Astrocyte (in vitro differentiated cells and primary cell): ENCODE data around the gene NAALADL1. TPM values are rescaled to one million over a fixed set of nuclear protein-coding genes. Genes with fewer than 3 reads are reported as not detected.

Experiments
- DNase-seq: peaks from one replicate; pipeline ENCODE4 v3.0.0-alpha.2; 2010; ENCODE audit warnings: low read depth
- FAIRE-seq: peaks from 2 replicates; lab custom pipeline; 2011; peaks lifted over from hg19 to GRCh38; lab: Jason Lieb, UNC
- H2AFZ ChIP-seq: 2 replicates; pipeline ENCODE4 v1.6.0; 2012; ENCODE audit warnings: low read depth, low read length, inconsistent platforms
- H3K27ac ChIP-seq: 2 replicates; pipeline ENCODE4 v1.5.1; 2011; ENCODE audit warnings: low read depth, low read length, inconsistent platforms
- H3K27me3 ChIP-seq: 2 replicates; pipeline ENCODE4 v1.6.0; 2011; ENCODE audit warnings: low read length, inconsistent platforms; ENCODE audit not compliant: insufficient read depth
- H3K36me3 ChIP-seq: 2 replicates; pipeline ENCODE4 v1.5.1; 2011; ENCODE audit warnings: low read length, inconsistent platforms; ENCODE audit not compliant: insufficient read depth
- H3K4me1 ChIP-seq: 2 replicates; pipeline ENCODE4 v1.5.1; 2011; ENCODE audit warnings: low read length, inconsistent platforms; ENCODE audit not compliant: insufficient read depth
- H3K4me2 ChIP-seq: 2 replicates; pipeline ENCODE4 v1.6.0; 2012; ENCODE audit warnings: low read length, inconsistent platforms
- H3K4me3 ChIP-seq: 2 replicates; pipeline ENCODE4 v1.5.1; 2011; ENCODE audit warnings: low read depth, mild to moderate bottlenecking, low read length, inconsistent platforms; ENCODE audit not compliant: insufficient read depth
- H3K79me2 ChIP-seq: 2 replicates; pipeline ENCODE4 v1.6.0; 2012; ENCODE audit warnings: mild to moderate bottlenecking, low read length, inconsistent platforms; ENCODE audit not compliant: insufficient read depth
- H3K9ac ChIP-seq: 2 replicates; pipeline ENCODE4 v1.6.0; 2012; ENCODE audit warnings: mild to moderate bottlenecking, low read length, inconsistent platforms
- H3K9me3 ChIP-seq: 2 replicates; pipeline ENCODE4 v1.5.1; 2012; ENCODE audit warnings: low read depth, mild to moderate bottlenecking, low read length, inconsistent platforms; ENCODE audit not compliant: insufficient read depth
- H4K20me1 ChIP-seq: 2 replicates; pipeline ENCODE4 v1.6.0; 2012; ENCODE audit warnings: low read length, inconsistent platforms; ENCODE audit not compliant: insufficient read depth
- H3K27ac Mint-ChIP-seq: one replicate; pipeline ENCODE4 v1.8.0; 2021; ENCODE audit warnings: mild to moderate bottlenecking, mixed read lengths; ENCODE audit not compliant: unreplicated experiment
- H3K27me3 Mint-ChIP-seq: one replicate; pipeline ENCODE4 v1.8.0; 2021; ENCODE audit warnings: low read depth, mixed read lengths; ENCODE audit not compliant: unreplicated experiment
- H3K36me3 Mint-ChIP-seq: one replicate; pipeline ENCODE4 v1.8.0; 2021; ENCODE audit warnings: low read depth, mixed read lengths; ENCODE audit not compliant: unreplicated experiment
- H3K4me1 Mint-ChIP-seq: one replicate; pipeline ENCODE4 v1.8.0; 2021; ENCODE audit warnings: low read depth, mixed read lengths; ENCODE audit not compliant: unreplicated experiment
- H3K4me3 Mint-ChIP-seq: one replicate; pipeline ENCODE4 v1.8.0; 2021; ENCODE audit warnings: mild to moderate bottlenecking, moderate library complexity, mixed read lengths; ENCODE audit not compliant: unreplicated experiment
- H3K9me3 Mint-ChIP-seq: one replicate; pipeline ENCODE4 v1.8.0; 2021; ENCODE audit warnings: mild to moderate bottlenecking, mixed read lengths; ENCODE audit not compliant: unreplicated experiment
- EZH2 ChIP-seq: IDR thresholded peaks from 2 replicates; pipeline ENCODE4 v1.6.1; 2012; ENCODE audit warnings: mild to moderate bottlenecking, low read length, inconsistent platforms; ENCODE audit not compliant: insufficient read depth
- total RNA-seq: library from RNA; stranded (reverse); gene quantifications from 2 replicates; pipeline ENCODE4 v1.2.1, GENCODE V29; 2021
- TF ChIP-seq, protein P1 (sequence below): IDR thresholded peaks from 2 replicates; pipeline ENCODE4 v1.5.1; 2011; ENCODE audit warnings: low read depth, mild to moderate bottlenecking, inconsistent platforms, low read length, moderate library complexity; ENCODE audit not compliant: insufficient read depth

The NAALADL1 gene
- total RNA-seq, 1 donor from 2014 or later, result not detected

DNA sequence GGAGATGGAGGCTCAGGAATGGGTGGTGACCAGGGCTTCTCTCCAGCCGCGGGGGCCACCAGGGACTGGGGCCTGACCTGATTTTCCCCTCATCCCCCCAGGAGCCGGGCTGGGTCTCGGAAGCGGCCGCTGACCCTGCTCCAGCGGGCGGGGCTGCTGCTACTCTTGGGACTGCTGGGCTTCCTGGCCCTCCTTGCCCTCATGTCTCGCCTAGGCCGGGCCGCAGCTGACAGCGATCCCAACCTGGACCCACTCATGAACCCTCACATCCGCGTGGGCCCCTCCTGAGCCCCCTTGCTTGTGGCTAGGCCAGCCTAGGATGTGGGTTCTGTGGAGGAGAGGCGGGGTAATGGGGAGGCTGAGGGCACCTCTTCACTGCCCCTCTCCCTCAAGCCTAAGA is 29.5 kb upstream of the NAALADL1 start:
- no peak overlapping the region for H3K27ac Mint-ChIP-seq
- H2AFZ ChIP-seq, result no peak overlapping the region
- no peaks in the 10 kb centered on the region for H3K27me3 ChIP-seq
- H3K4me1 Mint-ChIP-seq, result peaks cover 9% of the 10 kb centered on the region
- H3K9me3 Mint-ChIP-seq, result no peaks in the 10 kb centered on the region
- DNase-seq, result no peak
- H3K27ac ChIP-seq, result no peak overlapping the region
- no peak for FAIRE-seq
- H4K20me1 ChIP-seq, result no peaks in the 10 kb centered on the region
- no peak overlapping the region for H3K4me3 ChIP-seq
- peaks cover 14% of the 10 kb centered on the region for H3K4me1 ChIP-seq
- H3K79me2 ChIP-seq, result peaks cover 34% of the 10 kb centered on the region
- no peaks in the 10 kb centered on the region for H3K27me3 Mint-ChIP-seq
- no peak overlapping the region for H3K4me2 ChIP-seq
- H3K4me3 Mint-ChIP-seq, result no peak overlapping the region
- H3K36me3 Mint-ChIP-seq, result peaks cover 16% of the 10 kb centered on the region
- no peak for TF ChIP-seq EZH2
- TF ChIP-seq, protein P1, sequence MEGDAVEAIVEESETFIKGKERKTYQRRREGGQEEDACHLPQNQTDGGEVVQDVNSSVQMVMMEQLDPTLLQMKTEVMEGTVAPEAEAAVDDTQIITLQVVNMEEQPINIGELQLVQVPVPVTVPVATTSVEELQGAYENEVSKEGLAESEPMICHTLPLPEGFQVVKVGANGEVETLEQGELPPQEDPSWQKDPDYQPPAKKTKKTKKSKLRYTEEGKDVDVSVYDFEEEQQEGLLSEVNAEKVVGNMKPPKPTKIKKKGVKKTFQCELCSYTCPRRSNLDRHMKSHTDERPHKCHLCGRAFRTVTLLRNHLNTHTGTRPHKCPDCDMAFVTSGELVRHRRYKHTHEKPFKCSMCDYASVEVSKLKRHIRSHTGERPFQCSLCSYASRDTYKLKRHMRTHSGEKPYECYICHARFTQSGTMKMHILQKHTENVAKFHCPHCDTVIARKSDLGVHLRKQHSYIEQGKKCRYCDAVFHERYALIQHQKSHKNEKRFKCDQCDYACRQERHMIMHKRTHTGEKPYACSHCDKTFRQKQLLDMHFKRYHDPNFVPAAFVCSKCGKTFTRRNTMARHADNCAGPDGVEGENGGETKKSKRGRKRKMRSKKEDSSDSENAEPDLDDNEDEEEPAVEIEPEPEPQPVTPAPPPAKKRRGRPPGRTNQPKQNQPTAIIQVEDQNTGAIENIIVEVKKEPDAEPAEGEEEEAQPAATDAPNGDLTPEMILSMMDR, result no peak
- H3K9ac ChIP-seq, result no peak overlapping the region
- H3K9me3 ChIP-seq, result no peaks in the 10 kb centered on the region
- H3K36me3 ChIP-seq, result peaks cover 6% of the 10 kb centered on the region

DNA sequence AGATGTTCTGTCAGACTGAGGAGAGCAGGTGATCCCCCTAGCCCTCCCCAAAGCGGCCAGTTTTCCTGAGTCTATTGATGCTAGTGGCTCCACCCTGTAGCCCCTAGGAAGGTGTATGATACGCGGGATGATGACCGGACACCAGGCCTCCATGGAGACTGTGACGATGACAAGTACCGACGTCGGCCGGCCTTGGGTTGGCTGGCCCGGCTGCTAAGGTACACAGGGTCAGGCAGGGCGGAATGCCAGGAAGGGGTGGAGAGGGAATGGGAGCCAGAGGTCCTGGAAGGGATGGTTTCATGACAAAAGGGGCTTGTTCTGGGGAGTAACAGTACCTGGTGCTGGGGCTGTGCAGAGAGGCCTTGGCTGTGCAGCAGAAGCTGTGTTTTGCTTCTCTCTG is 28.9 kb upstream of the NAALADL1 start:
- H3K4me2 ChIP-seq, result no peak overlapping the region
- no peaks in the 10 kb centered on the region for H4K20me1 ChIP-seq
- Mint-ChIP-seq H3K9me3 (no peaks in the 10 kb centered on the region), H3K27ac (no peak overlapping the region), H3K27me3 (no peaks in the 10 kb centered on the region), H3K4me3 (no peak overlapping the region), H3K4me1 (peaks cover 9% of the 10 kb centered on the region), H3K36me3 (peaks cover 16% of the 10 kb centered on the region)
- peaks cover 15% of the 10 kb centered on the region for H3K4me1 ChIP-seq
- no peaks in the 10 kb centered on the region for H3K9me3 ChIP-seq
- peaks cover 6% of the 10 kb centered on the region for H3K36me3 ChIP-seq
- H3K4me3 ChIP-seq, result no peak overlapping the region
- no peak for DNase-seq
- H3K79me2 ChIP-seq, result peaks cover 40% of the 10 kb centered on the region
- no peaks in the 10 kb centered on the region for H3K27me3 ChIP-seq
- TF ChIP-seq, protein P1, result no peak
- TF ChIP-seq EZH2, result no peak
- H3K9ac ChIP-seq, result no peak overlapping the region
- FAIRE-seq, result no peak
- no peak overlapping the region for H3K27ac ChIP-seq
- no peak overlapping the region for H2AFZ ChIP-seq

DNA sequence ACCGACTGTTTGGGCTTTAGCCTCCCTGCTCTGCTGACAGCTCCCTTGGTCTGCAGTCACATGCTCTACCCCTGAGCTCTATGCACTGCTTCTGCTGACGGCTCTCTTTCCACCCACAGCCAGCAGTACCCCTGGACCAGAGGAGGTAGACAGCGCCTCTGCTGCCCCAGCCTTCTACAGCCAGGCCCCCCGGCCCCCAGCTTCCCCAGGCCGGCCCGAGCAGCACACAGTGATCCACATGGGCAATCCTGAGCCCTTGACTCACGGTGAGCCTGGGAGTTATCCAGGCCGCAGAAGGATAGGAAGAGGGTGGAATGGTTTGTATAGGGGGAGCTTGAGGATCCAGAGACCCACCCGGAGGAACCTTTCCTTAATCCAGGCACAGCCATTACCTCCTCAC is 28.5 kb upstream of the NAALADL1 start:
- no peak for FAIRE-seq

More for the DNA sequence above, 28.5 kb upstream of the NAALADL1 start:
- Histone ChIP-seq H3K4me3 (no peak overlapping the region), H3K9me3 (no peaks in the 10 kb centered on the region), H2AFZ (no peak overlapping the region), H4K20me1 (no peaks in the 10 kb centered on the region), H3K4me1 (peaks cover 15% of the 10 kb centered on the region), H3K27me3 (no peaks in the 10 kb centered on the region), H3K79me2 (peaks cover 44% of the 10 kb centered on the region), H3K27ac (no peak overlapping the region), H3K4me2 (no peak overlapping the region), H3K36me3 (peaks cover 9% of the 10 kb centered on the region), H3K9ac (no peak overlapping the region)
- no peaks in the 10 kb centered on the region for H3K9me3 Mint-ChIP-seq
- no peak overlapping the region for H3K4me3 Mint-ChIP-seq
- H3K4me1 Mint-ChIP-seq, result peaks cover 9% of the 10 kb centered on the region
- H3K36me3 Mint-ChIP-seq, result peaks cover 16% of the 10 kb centered on the region
- TF ChIP-seq, protein P1, result no peak
- no peak for TF ChIP-seq EZH2
- H3K27me3 Mint-ChIP-seq, result no peaks in the 10 kb centered on the region
- DNase-seq, result no peak
- H3K27ac Mint-ChIP-seq, result no peak overlapping the region
